Thyroid gland (tissue), 4 donors: ENCODE data around the gene GLB1L3.

ENCODE experiments used
- CTCF ChIP-seq, 6 experiments: fragments of 200-600 bp in 3 of 6; fragments of 450-650 bp in 3 of 6; sonication (generic) in 3 of 6; IDR thresholded peaks; one replicate each; pipeline ENCODE4 v1.5.1; 2016 to 2019; ENCODE audit warnings: antibody characterized with exemption in 6 of 6, mild to moderate bottlenecking in 2 of 6, inconsistent platforms in 1 of 6, moderate library complexity in 1 of 6
- POLR2A ChIP-seq, 2 donors: fragments of 450-650 bp; IDR thresholded peaks; one replicate each; pipeline ENCODE4 v1.6.1; 2017; ENCODE audit warnings: antibody characterized with exemption in 2 of 2, mild to moderate bottlenecking in 2 of 2, moderate library complexity in 1 of 2

DNA sequence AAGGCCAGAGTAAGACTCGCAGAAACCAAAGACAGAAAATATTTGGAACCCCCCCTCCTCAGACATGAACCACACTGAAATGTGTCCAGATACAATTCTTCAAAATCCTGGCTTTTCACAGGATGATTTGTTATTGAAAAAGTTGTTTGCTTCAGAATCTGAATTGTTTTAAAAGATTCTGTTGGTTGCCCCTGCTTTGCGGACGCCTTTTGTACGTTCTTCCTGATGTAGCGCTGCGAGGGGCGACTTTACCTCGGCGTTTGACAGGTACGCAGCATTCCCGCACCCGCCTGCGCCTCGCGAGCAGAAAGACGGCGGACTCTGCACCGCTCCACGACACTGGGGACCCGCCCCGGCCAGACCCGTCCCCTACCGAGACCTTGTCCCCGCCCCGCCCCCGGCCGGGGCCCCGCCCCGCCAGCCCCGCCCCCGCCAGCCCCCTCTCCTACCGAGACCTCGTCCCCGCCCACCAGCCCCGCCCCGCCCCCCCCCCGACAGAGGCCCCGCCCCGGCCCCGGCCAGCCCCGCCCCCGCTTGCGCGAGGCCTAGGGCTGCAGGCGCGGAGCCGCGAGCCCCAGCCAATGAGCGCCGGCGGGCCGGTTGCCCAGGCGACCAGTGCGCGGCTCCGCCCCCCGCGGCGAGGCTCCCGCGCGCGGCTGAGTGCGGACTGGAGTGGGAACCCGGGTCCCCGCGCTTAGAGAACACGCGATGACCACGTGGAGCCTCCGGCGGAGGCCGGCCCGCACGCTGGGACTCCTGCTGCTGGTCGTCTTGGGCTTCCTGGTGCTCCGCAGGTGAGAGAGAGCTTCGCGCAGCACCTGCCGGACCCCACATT, 55.4 kb downstream of the GLB1L3 start, which contains the start of gene GLB1L2:
- TF ChIP-seq CTCF (IDR thresholded peaks at IDR 0.05) (no peak), POLR2A (IDR thresholded peaks at IDR 0.05) (peak in 1 of 2 donors; percentile 33)
